CD4-positive, alpha-beta T cell treated with Interleukin-12 subunit alpha and Interleukin-12 subunit beta, for 1 hour (primary cell): ENCODE data around the gene SCG5.
A peak's percentile ranks its signal among the peaks of the same experiment; 100 is the strongest.
"Not testable (repeated sequence)": the region's sequence is repeated elsewhere in the genome, so short reads cannot be mapped to it uniquely, and the experiment has no call there.

Source experiments
- DNase-seq: peaks from one replicate; pipeline ENCODE4 v3.0.0-alpha.2; 2020

Gene SCG5

GRCh38 chr15:32641517-32642059, at the start of gene SCG5:
TSS of gene SCG5 (plus strand) at chr15:32641710. CDS start at chr15:32643593, 1,883 bp downstream.
- no peak for DNase-seq

- DNase-seq = not testable (repeated sequence)
Measured at GRCh38 chr15:32593151-32593550, 48.4 kb upstream of the SCG5 start, which contains the start of gene GOLGA8N. TSS of gene GOLGA8N (plus strand) at chr15:32593456.

DNA sequence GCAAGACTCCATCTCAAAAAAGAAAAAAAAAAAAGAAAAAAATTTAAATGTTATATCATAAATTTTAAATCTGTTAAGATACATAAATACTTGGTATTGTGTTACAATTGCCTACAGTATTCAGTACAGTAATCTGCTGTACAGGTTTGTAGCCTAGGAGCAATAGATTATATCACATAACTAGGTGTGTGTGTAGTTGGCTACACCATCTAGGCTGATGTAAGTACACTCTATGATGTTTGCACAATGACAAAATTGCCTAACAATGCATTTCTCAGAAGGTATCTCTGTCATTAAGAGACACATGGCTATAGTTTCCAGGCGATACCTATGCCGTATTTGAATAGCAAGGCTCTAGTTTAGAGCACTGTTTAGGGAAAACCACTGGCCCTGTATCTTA, 32.0 kb upstream of the SCG5 start:
- not testable (repeated sequence) for DNase-seq

GRCh38 chr15:32610719-32611118, 30.8 kb upstream of the SCG5 start:
- DNase-seq = peak; percentile 30

DNA sequence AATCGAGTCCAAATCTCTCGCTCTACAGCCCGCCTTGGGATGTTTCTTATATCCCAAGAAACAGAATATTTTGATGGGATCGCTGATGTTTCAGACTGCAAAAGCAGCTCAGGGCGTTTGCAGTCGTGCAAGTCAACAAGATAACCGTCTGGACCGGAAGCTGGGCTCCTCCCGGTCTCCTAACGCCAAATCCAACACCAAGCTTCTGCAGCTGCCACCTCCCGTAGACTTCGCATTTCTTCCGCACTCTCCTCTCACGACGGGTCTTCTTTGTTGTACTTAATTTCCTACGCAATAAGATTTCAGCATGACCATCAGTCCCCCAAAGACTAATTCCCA, 26.8 kb upstream of the SCG5 start:
- not testable (repeated sequence) for DNase-seq

- DNase-seq = peak; percentile 88
Measured at GRCh38 chr15:32615051-32615870, 26.2 kb upstream of the SCG5 start, which contains the start of gene ARHGAP11A. TSS of gene ARHGAP11A (plus strand) at chr15:32615504. CDS start at chr15:32616212, 708 bp downstream.

GRCh38 chr15:32615871-32616426, 25.6 kb upstream of the SCG5 start:
- DNase-seq = not testable (repeated sequence)

DNA sequence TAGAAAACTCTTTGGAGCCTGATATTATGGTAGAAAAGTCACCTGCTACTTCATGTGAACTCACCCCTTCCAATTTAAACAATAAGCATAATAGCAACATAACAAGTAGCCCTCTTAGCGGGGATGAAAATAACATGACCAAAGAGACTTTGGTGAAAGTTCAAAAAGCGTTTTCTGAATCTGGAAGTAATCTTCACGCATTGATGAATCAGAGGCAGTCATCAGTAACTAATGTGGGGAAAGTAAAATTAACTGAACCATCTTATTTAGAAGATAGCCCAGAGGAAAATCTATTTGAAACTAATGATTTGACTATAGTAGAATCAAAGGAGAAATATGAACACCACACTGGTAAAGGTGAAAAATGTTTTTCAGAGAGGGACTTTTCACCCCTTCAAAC, 5.1 kb upstream of the SCG5 start:
- DNase-seq = no peak

GRCh38 chr15:32636908-32637567, 4.5 kb upstream of the SCG5 start:
- no peak for DNase-seq

DNA sequence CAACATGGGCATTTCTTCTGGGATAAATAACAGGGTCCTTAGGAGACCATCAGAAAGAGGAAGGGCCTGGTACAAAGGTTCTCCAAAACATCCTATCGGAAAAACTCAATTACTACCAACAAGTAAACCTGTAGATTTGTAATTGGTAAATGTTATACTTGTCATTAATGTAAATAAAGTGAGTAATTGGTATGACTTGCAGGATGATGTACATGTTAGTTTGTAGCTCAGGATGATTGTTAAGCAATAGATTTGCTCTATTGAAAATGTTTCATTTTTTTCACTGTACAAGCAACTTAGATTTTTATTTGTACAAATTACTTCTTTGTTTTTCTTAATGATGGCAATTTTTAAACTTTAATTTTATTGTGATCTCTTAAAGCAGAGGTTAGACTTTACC, 3.8 kb upstream of the SCG5 start:
- DNase-seq = no peak

GRCh38 chr15:32642667-32643435, 1.3 kb downstream of the SCG5 start:
- no peak for DNase-seq

GRCh38 chr15:32643907-32644445, 2.5 kb downstream of the SCG5 start:
- no peak for DNase-seq

GRCh38 chr15:32646291-32646690, 4.8 kb downstream of the SCG5 start:
- DNase-seq = no peak

- no peak for DNase-seq
Measured at GRCh38 chr15:32649342-32649741, 7.8 kb downstream of the SCG5 start.

GRCh38 chr15:32651229-32651837, 9.8 kb downstream of the SCG5 start:
- DNase-seq = peak; percentile 58

DNA sequence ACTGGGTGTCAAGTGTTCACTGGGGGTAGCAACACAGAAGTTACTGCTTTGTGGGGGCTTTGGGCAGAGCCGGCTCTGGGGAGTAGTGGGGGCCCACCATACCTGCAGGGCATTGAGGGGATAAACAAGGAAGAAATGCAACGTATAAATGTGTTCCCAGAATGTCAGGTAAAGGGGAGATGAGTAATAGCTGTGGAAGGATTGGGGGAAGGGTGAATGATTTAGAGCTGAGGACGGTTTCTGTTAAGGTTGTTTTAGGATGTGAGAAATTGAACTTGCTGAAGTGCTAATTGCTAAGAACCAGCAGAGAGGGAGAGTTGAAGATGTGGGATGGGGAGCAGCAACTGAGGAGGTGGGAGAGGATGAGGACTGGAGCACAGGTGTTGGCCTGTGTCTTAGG, 10.7 kb downstream of the SCG5 start:
- no peak for DNase-seq

GRCh38 chr15:32656091-32656490, 14.6 kb downstream of the SCG5 start:
- no peak for DNase-seq

- no peak for DNase-seq
Measured at GRCh38 chr15:32656496-32656895, 15.0 kb downstream of the SCG5 start.

DNA sequence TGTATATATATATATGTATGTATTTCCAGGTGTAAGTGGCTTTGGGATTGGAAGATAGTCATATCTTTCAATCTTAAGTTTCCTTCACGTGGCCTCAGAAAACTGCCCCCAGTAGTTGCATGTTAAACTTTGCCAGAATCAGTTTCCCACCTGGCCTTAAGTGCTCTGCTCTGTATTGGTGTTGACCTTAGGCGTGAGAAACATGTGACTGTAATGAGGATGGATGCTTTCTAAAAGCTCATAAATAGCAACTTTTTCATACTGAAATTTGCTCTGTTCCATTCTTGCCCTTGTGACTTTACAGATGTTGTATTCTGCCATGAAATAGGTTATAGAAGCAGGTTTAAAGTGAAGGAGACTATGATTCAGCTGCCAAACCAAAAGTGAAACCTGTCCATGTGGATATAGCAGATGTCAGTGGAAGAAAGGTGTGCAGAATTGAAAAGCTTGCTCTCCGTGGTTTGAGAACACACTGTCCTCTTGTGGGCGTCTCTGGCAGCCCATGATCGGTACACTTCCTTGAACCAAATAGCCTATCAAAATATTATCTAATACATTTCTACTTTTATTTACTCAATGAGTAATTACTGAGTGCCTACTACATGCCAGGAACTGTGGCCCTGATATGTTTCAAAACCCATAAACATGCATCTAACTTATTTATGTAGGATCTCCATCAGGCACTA, 15.8 kb downstream of the SCG5 start:
- DNase-seq = peak; percentile 41

- DNase-seq = no peak
Measured at GRCh38 chr15:32657941-32658340, 16.4 kb downstream of the SCG5 start.
